Right atrium auricular region (tissue), 2 donors: Measurements from ENCODE around the gene TRIM62. TPM values are rescaled to one million over a fixed set of nuclear protein-coding genes. Genes with fewer than 3 reads are reported as not detected.

Source experiments
- DNase-seq: peaks from one replicate; pipeline ENCODE4 v3.0.0-alpha.2; 2019; ENCODE audit warnings: low spot score
- H3K27ac ChIP-seq, 2 donors: fragments of 200-600 bp; sonication (generic); 1 replicate in 1 of 2; 2 replicates in 1 of 2; pipeline ENCODE4 v1.5.1; 2016 to 2019
- H3K27me3 ChIP-seq, 2 donors: fragments of 200-600 bp; sonication (generic); one replicate each; pipeline versions ENCODE4 v1.5.1 to v1.6.0; 2017 to 2019
- H3K36me3 ChIP-seq: fragments of 200-600 bp; sonication (generic); one replicate; pipeline ENCODE4 v1.5.1; 2016
- H3K4me1 ChIP-seq, 2 donors: fragments of 200-600 bp; sonication (generic); one replicate each; pipeline versions ENCODE4 v1.5.1 to v1.6.0; 2017 to 2019
- H3K4me3 ChIP-seq, 2 donors: fragments of 200-600 bp; sonication (generic); 1 replicate in 1 of 2; 2 replicates in 1 of 2; pipeline ENCODE4 v1.5.1; 2017 to 2019; ENCODE audit warnings: mild to moderate bottlenecking in 1 of 2, moderate library complexity in 1 of 2
- H3K9me3 ChIP-seq, 2 donors: fragments of 200-600 bp; sonication (generic); one replicate each; pipeline ENCODE4 v1.5.1; 2019
- CTCF ChIP-seq, 2 donors: fragments of 200-600 bp; sonication (generic); IDR thresholded peaks; one replicate each; pipeline ENCODE4 v1.5.1; 2019; ENCODE audit warnings: antibody characterized with exemption in 2 of 2
- total RNA-seq, 2 donors: library from RNA; depleted of rRNA; stranded (reverse); fragments of >200 nt; gene quantifications; one replicate each; pipeline ENCODE4 v1.1.0, GENCODE V29; 2016

The TRIM62 gene
- total RNA-seq, 2 donors from 2014 or later, result 2.4 to 6.8 TPM

- Histone ChIP-seq H3K9me3 (no peaks in the 10 kb centered on the region), H3K27ac (no peak overlapping the region), H3K36me3 (peaks cover 11% of the 10 kb centered on the region), H3K4me3 (no peak overlapping the region), H3K4me1 (peaks cover 0 to 52% of the 10 kb centered on the region in 2 donors), H3K27me3 (no peaks in the 10 kb centered on the region)
- no peak for TF ChIP-seq CTCF (IDR thresholded peaks at IDR 0.05)
- no peak for DNase-seq
Observed at GRCh38 chr1:33155877-33156538, 25.8 kb downstream of the TRIM62 start.

- TF ChIP-seq CTCF (IDR thresholded peaks at IDR 0.05), result no peak
- no peaks in the 10 kb centered on the region for H3K27me3 ChIP-seq
- peak overlapping the region; percentile 61 to 72 for H3K27ac ChIP-seq
- H3K4me3 ChIP-seq, result no peak overlapping the region
- peaks cover 11% of the 10 kb centered on the region for H3K36me3 ChIP-seq
- H3K4me1 ChIP-seq, result peaks cover 0 to 47% of the 10 kb centered on the region in 2 donors
- DNase-seq, result no peak
- no peaks in the 10 kb centered on the region for H3K9me3 ChIP-seq
Observed at GRCh38 chr1:33153650-33154049, 28.2 kb downstream of the TRIM62 start.

GRCh38 chr1:33152685-33153432 is 29.0 kb downstream of the TRIM62 start:
- peaks cover 0 to 47% of the 10 kb centered on the region in 2 donors for H3K4me1 ChIP-seq

GRCh38 chr1:33151116-33151515 is 30.7 kb downstream of the TRIM62 start:
- H3K4me1 ChIP-seq, result peaks cover 0 to 40% of the 10 kb centered on the region in 2 donors
- H3K36me3 ChIP-seq, result peaks cover 12% of the 10 kb centered on the region
- no peak for DNase-seq
- no peak overlapping the region for H3K4me3 ChIP-seq
- TF ChIP-seq CTCF (IDR thresholded peaks at IDR 0.05), result no peak
- no peaks in the 10 kb centered on the region for H3K27me3 ChIP-seq
- no peak overlapping the region for H3K27ac ChIP-seq
- H3K9me3 ChIP-seq, result no peaks in the 10 kb centered on the region

More at GRCh38 chr1:33152685-33153432, 29.0 kb downstream of the TRIM62 start:
- H3K27me3 ChIP-seq, result no peaks in the 10 kb centered on the region
- TF ChIP-seq CTCF (IDR thresholded peaks at IDR 0.05), result no peak
- H3K36me3 ChIP-seq, result peaks cover 5% of the 10 kb centered on the region
- no peak overlapping the region for H3K4me3 ChIP-seq
- H3K27ac ChIP-seq, result peak overlapping the region; percentile 61 to 72
- no peaks in the 10 kb centered on the region for H3K9me3 ChIP-seq
- DNase-seq, result peak; percentile 75

- Histone ChIP-seq H3K4me3 (no peak overlapping the region), H3K9me3 (no peaks in the 10 kb centered on the region), H3K27ac (no peak overlapping the region), H3K27me3 (no peaks in the 10 kb centered on the region), H3K4me1 (peaks cover 0 to 34% of the 10 kb centered on the region in 2 donors), H3K36me3 (peaks cover 12% of the 10 kb centered on the region)
- no peak for DNase-seq
- TF ChIP-seq CTCF (IDR thresholded peaks at IDR 0.05), result no peak
Observed at GRCh38 chr1:33150522-33150921, 31.3 kb downstream of the TRIM62 start.
